ENCODE results near the gene XPOT.
"Not testable (repeated sequence)": the region's sequence is repeated elsewhere in the genome, so short reads cannot be mapped to it uniquely, and the experiment has no call there.

The XPOT gene

GRCh38 chr12:64403707-64404469 is at the start of gene XPOT:
Gene XPOT (plus strand): TSS chr12:64404392. CDS start chr12:64410036, 5,644 bp downstream.
- FAIRE-seq: no peak

- not testable (repeated sequence) for FAIRE-seq
Observed at GRCh38 chr12:64356209-64356608, 48.0 kb upstream of the XPOT start.

- FAIRE-seq: not testable (repeated sequence)
Observed at GRCh38 chr12:64361173-64361572, 43.0 kb upstream of the XPOT start.

- no peak for FAIRE-seq
Observed at GRCh38 chr12:64362721-64363305, 41.4 kb upstream of the XPOT start.

- no peak for FAIRE-seq
Observed at GRCh38 chr12:64383675-64384074, 20.5 kb upstream of the XPOT start.

GRCh38 chr12:64385019-64385418 is 19.2 kb upstream of the XPOT start:
- no peak for FAIRE-seq

GRCh38 chr12:64385468-64385867 is 18.7 kb upstream of the XPOT start:
- FAIRE-seq: no peak

- FAIRE-seq: no peak
Observed at GRCh38 chr12:64387197-64387816, 16.9 kb upstream of the XPOT start.

GRCh38 chr12:64389154-64389553 is 15.0 kb upstream of the XPOT start:
- FAIRE-seq: no peak

- FAIRE-seq: no peak
Observed at GRCh38 chr12:64390275-64390851, 13.8 kb upstream of the XPOT start, which contains the start of gene C12orf56. Gene C12orf56 (minus strand): TSS chr12:64390758. CDS start chr12:64390565, 193 bp downstream.

- no peak for FAIRE-seq
Observed at GRCh38 chr12:64392221-64392620, 12.0 kb upstream of the XPOT start.

GRCh38 chr12:64395739-64396138 is 8.5 kb upstream of the XPOT start:
- no peak for FAIRE-seq

- no peak for FAIRE-seq
Observed at GRCh38 chr12:64400041-64400440, 4.2 kb upstream of the XPOT start.

- no peak for FAIRE-seq
Observed at GRCh38 chr12:64402181-64402580, 2.0 kb upstream of the XPOT start.

GRCh38 chr12:64404470-64405256 is 471 bp downstream of the XPOT start:
- FAIRE-seq: no peak

GRCh38 chr12:64407342-64408223 is 3.4 kb downstream of the XPOT start:
- FAIRE-seq: no peak

GRCh38 chr12:64411427-64411826 is 7.2 kb downstream of the XPOT start:
- FAIRE-seq: no peak

GRCh38 chr12:64412459-64412858 is 8.3 kb downstream of the XPOT start:
- no peak for FAIRE-seq

GRCh38 chr12:64413884-64414283 is 9.7 kb downstream of the XPOT start:
- no peak for FAIRE-seq

- no peak for FAIRE-seq
Observed at GRCh38 chr12:64418209-64418608, 14.0 kb downstream of the XPOT start.

GRCh38 chr12:64419696-64420095 is 15.5 kb downstream of the XPOT start:
- FAIRE-seq: no peak

GRCh38 chr12:64427988-64428387 is 23.8 kb downstream of the XPOT start:
- FAIRE-seq: no peak
